GM23248 (cell line): Measurements from ENCODE around the gene DYNLRB1.

Experiments
- EZH2 ChIP-seq: fragments of 200-600 bp; sonication (generic); IDR thresholded peaks from 2 replicates; pipeline ENCODE4 v1.6.1; 2018; ENCODE audit warnings: antibody characterized with exemption, mild to moderate bottlenecking; ENCODE audit not compliant: insufficient read depth, poor library complexity, severe bottlenecking
- EZH2phosphoT487 ChIP-seq: fragments of 200-600 bp; sonication (generic); IDR thresholded peaks from 2 replicates; pipeline ENCODE4 v1.6.1; 2018; ENCODE audit warnings: antibody characterized with exemption, moderate library complexity, mild to moderate bottlenecking, low read depth; ENCODE audit not compliant: insufficient read depth

DNA sequence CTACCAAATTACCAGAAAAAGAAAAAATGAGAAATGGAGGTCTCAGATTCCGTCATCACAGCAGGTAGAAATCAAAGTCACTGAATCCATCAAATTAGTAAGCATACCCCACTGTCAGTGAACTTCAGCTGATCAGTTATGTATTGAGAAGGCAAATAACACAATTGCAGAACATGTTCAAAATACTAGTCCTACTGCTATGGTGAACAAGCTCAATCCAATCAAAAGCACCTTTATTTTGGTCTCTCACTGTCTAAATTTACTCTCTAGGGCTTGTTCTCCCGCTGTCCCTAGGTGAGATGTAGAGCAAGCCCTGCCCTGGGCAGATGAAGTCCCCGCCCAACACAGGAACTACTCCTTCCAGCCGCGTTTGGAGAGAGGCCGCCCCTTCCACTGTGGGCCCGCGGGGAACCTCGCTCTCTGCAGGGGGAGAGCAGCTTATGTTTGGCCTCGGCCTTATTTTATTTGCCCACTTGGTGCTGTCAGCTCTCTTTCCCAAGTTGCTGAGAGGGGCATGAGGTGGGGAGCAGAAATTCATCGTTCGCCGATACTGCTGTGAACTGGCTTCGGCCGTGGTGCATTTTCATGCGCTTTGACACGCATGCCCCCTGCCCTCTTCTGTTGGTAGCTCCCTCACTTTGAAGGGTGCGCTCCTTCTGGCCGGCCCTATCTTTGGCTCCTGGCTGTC is 28.0 kb downstream of the DYNLRB1 start:
- no peak for TF ChIP-seq EZH2
- TF ChIP-seq EZH2phosphoT487 = no peak
